Suprapubic skin (tissue), 4 donors: Measurements from ENCODE around the gene PTPRD.
"Not testable (repeated sequence)": the region's sequence is repeated elsewhere in the genome, so short reads cannot be mapped to it uniquely, and the experiment has no call there.

ENCODE experiments used
- POLR2A ChIP-seq, 2 donors: fragments of 450-650 bp; IDR thresholded peaks; one replicate each; pipeline ENCODE4 v1.6.1; 2017; ENCODE audit warnings: antibody characterized with exemption in 2 of 2, mild to moderate bottlenecking in 2 of 2, moderate library complexity in 2 of 2
- POLR2AphosphoS5 ChIP-seq, 3 donors: sonication (generic); formaldehyde crosslinking; IDR thresholded peaks; one replicate each; pipeline ENCODE4 v1.6.1; 2017; ENCODE audit warnings: antibody characterized with exemption in 3 of 3
- TF ChIP-seq, protein P1 (sequence below), 2 donors: fragments of 200-600 bp in 1 of 2; fragments of 450-650 bp in 1 of 2; sonication (generic) in 1 of 2; IDR thresholded peaks; one replicate each; pipeline ENCODE4 v1.5.1; 2016 to 2019; ENCODE audit warnings: antibody characterized with exemption in 2 of 2, mild to moderate bottlenecking in 1 of 2, moderate library complexity in 1 of 2

DNA sequence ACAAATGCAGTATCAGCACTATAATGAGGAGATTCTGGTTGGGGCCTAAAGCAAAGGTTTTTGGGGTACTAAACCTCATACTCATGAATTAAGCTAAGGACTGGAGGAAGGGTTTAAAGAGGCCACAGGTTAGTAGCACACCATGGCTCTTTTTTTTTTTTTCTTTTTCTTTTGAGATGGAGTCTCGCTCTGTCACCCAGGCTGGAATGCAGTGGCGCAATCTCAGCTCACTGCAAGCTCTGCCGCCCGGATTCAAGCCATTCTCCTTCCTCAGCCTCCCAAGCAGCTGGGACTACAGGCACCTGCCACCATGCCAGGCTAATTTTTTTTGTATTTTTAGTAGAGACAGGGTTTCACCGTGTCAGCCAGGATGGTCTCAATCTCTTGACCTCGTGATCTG is 1515.5 kb downstream of the PTPRD start:
- not testable (repeated sequence) for TF ChIP-seq POLR2A, POLR2AphosphoS5 (IDR thresholded peaks at IDR 0.05)
- TF ChIP-seq, protein P1, sequence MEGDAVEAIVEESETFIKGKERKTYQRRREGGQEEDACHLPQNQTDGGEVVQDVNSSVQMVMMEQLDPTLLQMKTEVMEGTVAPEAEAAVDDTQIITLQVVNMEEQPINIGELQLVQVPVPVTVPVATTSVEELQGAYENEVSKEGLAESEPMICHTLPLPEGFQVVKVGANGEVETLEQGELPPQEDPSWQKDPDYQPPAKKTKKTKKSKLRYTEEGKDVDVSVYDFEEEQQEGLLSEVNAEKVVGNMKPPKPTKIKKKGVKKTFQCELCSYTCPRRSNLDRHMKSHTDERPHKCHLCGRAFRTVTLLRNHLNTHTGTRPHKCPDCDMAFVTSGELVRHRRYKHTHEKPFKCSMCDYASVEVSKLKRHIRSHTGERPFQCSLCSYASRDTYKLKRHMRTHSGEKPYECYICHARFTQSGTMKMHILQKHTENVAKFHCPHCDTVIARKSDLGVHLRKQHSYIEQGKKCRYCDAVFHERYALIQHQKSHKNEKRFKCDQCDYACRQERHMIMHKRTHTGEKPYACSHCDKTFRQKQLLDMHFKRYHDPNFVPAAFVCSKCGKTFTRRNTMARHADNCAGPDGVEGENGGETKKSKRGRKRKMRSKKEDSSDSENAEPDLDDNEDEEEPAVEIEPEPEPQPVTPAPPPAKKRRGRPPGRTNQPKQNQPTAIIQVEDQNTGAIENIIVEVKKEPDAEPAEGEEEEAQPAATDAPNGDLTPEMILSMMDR (IDR thresholded peaks at IDR 0.05): not testable (repeated sequence)
